ENCODE results near the gene ABCA13.
"Not testable (repeated sequence)": the region's sequence is repeated elsewhere in the genome, so short reads cannot be mapped to it uniquely, and the experiment has no call there.

Gene ABCA13

GRCh38 chr7:48173756-48174382 is 2.6 kb downstream of the ABCA13 start:
- DNase-seq (ENCODE audit: low read depth in 3 of 3): no peak

GRCh38 chr7:48175019-48175418 is 3.8 kb downstream of the ABCA13 start:
- no peak for DNase-seq (ENCODE audit: low read depth in 3 of 3)

GRCh38 chr7:48176356-48176893 is 5.2 kb downstream of the ABCA13 start:
- DNase-seq (ENCODE audit: low read depth in 3 of 3): no peak

- no peak for DNase-seq (ENCODE audit: low read depth in 3 of 3)
These were observed 6.0 kb downstream of the ABCA13 start for GRCh38 chr7:48177271-48177670.

- no peak for DNase-seq (ENCODE audit: low read depth in 3 of 3)
These were observed 8.3 kb downstream of the ABCA13 start for GRCh38 chr7:48179496-48180030.

GRCh38 chr7:48180981-48181380 is 9.7 kb downstream of the ABCA13 start:
- DNase-seq (ENCODE audit: low read depth in 3 of 3): no peak

- DNase-seq (ENCODE audit: low read depth in 3 of 3): no peak
These were observed 11.6 kb downstream of the ABCA13 start for GRCh38 chr7:48182718-48183369.

- DNase-seq (ENCODE audit: low read depth in 3 of 3): no peak
These were observed 12.1 kb downstream of the ABCA13 start for GRCh38 chr7:48183370-48183743.

- DNase-seq (ENCODE audit: low read depth in 3 of 3): no peak
These were observed 12.7 kb downstream of the ABCA13 start for GRCh38 chr7:48183965-48184364.

GRCh38 chr7:48188776-48189520 is 17.7 kb downstream of the ABCA13 start:
- DNase-seq (ENCODE audit: low read depth in 3 of 3): no peak

- no peak for DNase-seq (ENCODE audit: low read depth in 3 of 3)
These were observed 21.7 kb downstream of the ABCA13 start for GRCh38 chr7:48192996-48193395.

GRCh38 chr7:48193421-48193820 is 22.2 kb downstream of the ABCA13 start:
- DNase-seq (ENCODE audit: low read depth in 3 of 3): no peak

- DNase-seq (ENCODE audit: low read depth in 3 of 3): not testable (repeated sequence)
These were observed 29.8 kb downstream of the ABCA13 start for GRCh38 chr7:48200946-48201589.

- DNase-seq (ENCODE audit: low read depth in 3 of 3): not testable (repeated sequence)
These were observed 31.7 kb downstream of the ABCA13 start for GRCh38 chr7:48202916-48203315.

GRCh38 chr7:48207155-48207675 is 36.0 kb downstream of the ABCA13 start:
- DNase-seq (ENCODE audit: low read depth in 3 of 3): no peak

- no peak for DNase-seq (ENCODE audit: low read depth in 3 of 3)
These were observed 37.8 kb downstream of the ABCA13 start for GRCh38 chr7:48209004-48209600.

- DNase-seq (ENCODE audit: low read depth in 3 of 3): no peak
These were observed 42.0 kb downstream of the ABCA13 start for GRCh38 chr7:48213226-48213625.

GRCh38 chr7:48217266-48217665 is 46.0 kb downstream of the ABCA13 start:
- DNase-seq (ENCODE audit: low read depth in 3 of 3): no peak

- DNase-seq (ENCODE audit: low read depth in 3 of 3): no peak
These were observed 46.5 kb downstream of the ABCA13 start for GRCh38 chr7:48217753-48218152.

- DNase-seq (ENCODE audit: low read depth in 3 of 3): no peak
These were observed 52.8 kb downstream of the ABCA13 start for GRCh38 chr7:48224042-48224441.

- no peak for DNase-seq (ENCODE audit: low read depth in 3 of 3)
These were observed 53.8 kb downstream of the ABCA13 start for GRCh38 chr7:48225101-48225500.
